H1 (cell line): ENCODE results near the gene CEP128. TPM values are rescaled to one million over a fixed set of nuclear protein-coding genes. Genes with fewer than 3 reads are reported as not detected.

Experiments used
- KDM4A ChIP-seq: IDR thresholded peaks from one replicate; pipeline ENCODE4 v1.7.1; 2012; ENCODE audit warnings: low read depth, mild to moderate bottlenecking, moderate library complexity, low read length, inconsistent platforms; ENCODE audit not compliant: severe bottlenecking
- POLR2A ChIP-seq, 2 experiments: IDR thresholded peaks; 1 replicate in 1 of 2; 2 replicates in 1 of 2; pipeline ENCODE4 v1.6.1; 2011; ENCODE audit warnings: low read depth in 2 of 2, low read length in 2 of 2, mild to moderate bottlenecking in 2 of 2; ENCODE audit errors: control extremely low read depth in 1 of 2
- SIN3A ChIP-seq, 2 experiments: IDR thresholded peaks in 1 of 2; conservative IDR thresholded peaks in 1 of 2; 2 replicates each; pipeline ENCODE4 v1.6.1; 2011 to 2012; ENCODE audit warnings: low read length in 2 of 2, improper control_type of control experiment in 1 of 2, low read depth in 1 of 2, mild to moderate bottlenecking in 1 of 2
- SP4 ChIP-seq: IDR thresholded peaks from 2 replicates; pipeline ENCODE4 v1.6.1; 2012; ENCODE audit warnings: low read length, inconsistent platforms
- polyA plus RNA-seq, 7 experiments: library from polyadenylated mRNA; depleted of rRNA in 3 of 7; stranded (reverse) in 5 of 7; unstranded in 2 of 7; fragments of >200 nt in 5 of 7; fragments of 200-250 nt in 2 of 7; gene quantifications; 1 replicate in 5 of 7; 2 replicates in 1 of 7; 4 replicates in 1 of 7; pipeline versions ENCODE4 v1.2.1 to v1.2.3, GENCODE V29; 2011 to 2013; ENCODE audit warnings: missing spikeins in 2 of 7, mixed read lengths in 2 of 7
- total RNA-seq: library from RNA; stranded (reverse); fragmentation: NEBNext Ultra II Directional; extraction: Animal tissue kit (Norgen Biotek cat#: 25700); gene quantifications from 2 replicates; pipeline ENCODE4 v1.2.1, GENCODE V29; 2021

CEP128 gene
- total and polyA plus RNA-seq, 2 of the 8 experiments (the other 6 are each of a cell fraction or from before 2014, with no cell fraction given) = 1.9 to 17.0 TPM

GRCh38 chr14:80805136-80805535, 136.4 kb downstream of the CEP128 start (continued):
- no peak for TF ChIP-seq SIN3A (conservative IDR thresholded peaks at IDR 0.05 in 1 of 2, IDR thresholded peaks at IDR 0.05 in 1 of 2; ENCODE audit: low read depth in 1 of 2, low read length in 2 of 2)
- no peak for TF ChIP-seq KDM4A
- no peak for TF ChIP-seq SP4
- TF ChIP-seq POLR2A (IDR thresholded peaks at IDR 0.05; ENCODE audit: control extremely low read depth in 1 of 2, low read depth in 2 of 2, low read length in 2 of 2) = no peak
- TF ChIP-seq, all 59 proteins: peak for 0
